Measurements from ENCODE around the gene LRRTM1.

Gene LRRTM1

GRCh38 chr2:80302314-80303005 is 2.1 kb downstream of the LRRTM1 start:
- DNase-seq: no peak

- no peak for DNase-seq
These were observed 2.6 kb downstream of the LRRTM1 start for GRCh38 chr2:80302001-80302313.

GRCh38 chr2:80300954-80301353 is 3.6 kb downstream of the LRRTM1 start:
- no peak for DNase-seq

GRCh38 chr2:80300346-80300745 is 4.2 kb downstream of the LRRTM1 start:
- DNase-seq: no peak

GRCh38 chr2:80299661-80300060 is 4.9 kb downstream of the LRRTM1 start:
- DNase-seq: no peak

- DNase-seq: no peak
These were observed 5.6 kb downstream of the LRRTM1 start for GRCh38 chr2:80298954-80299353.

GRCh38 chr2:80293039-80293438 is 11.5 kb downstream of the LRRTM1 start:
- no peak for DNase-seq

GRCh38 chr2:80292474-80292873 is 12.1 kb downstream of the LRRTM1 start:
- DNase-seq: no peak

GRCh38 chr2:80291656-80292055 is 12.9 kb downstream of the LRRTM1 start:
- no peak for DNase-seq

- no peak for DNase-seq
These were observed 16.0 kb downstream of the LRRTM1 start for GRCh38 chr2:80288576-80288975.

GRCh38 chr2:80281049-80281448 is 23.5 kb downstream of the LRRTM1 start:
- no peak for DNase-seq

- DNase-seq: no peak
These were observed 24.0 kb downstream of the LRRTM1 start for GRCh38 chr2:80280598-80280997.

GRCh38 chr2:80269806-80270205 is 34.7 kb downstream of the LRRTM1 start:
- DNase-seq: no peak

- DNase-seq: no peak
These were observed 38.3 kb downstream of the LRRTM1 start for GRCh38 chr2:80266231-80266630.

GRCh38 chr2:80259292-80259691 is 45.3 kb downstream of the LRRTM1 start:
- DNase-seq: no peak

- DNase-seq: no peak
These were observed 45.8 kb downstream of the LRRTM1 start for GRCh38 chr2:80258793-80259192.

GRCh38 chr2:80258341-80258740 is 46.2 kb downstream of the LRRTM1 start:
- no peak for DNase-seq

GRCh38 chr2:80257450-80257849 is 47.1 kb downstream of the LRRTM1 start:
- DNase-seq: no peak

GRCh38 chr2:80256782-80257167 is 47.8 kb downstream of the LRRTM1 start:
- no peak for DNase-seq

- no peak for DNase-seq
These were observed 48.4 kb downstream of the LRRTM1 start for GRCh38 chr2:80255918-80256781.

GRCh38 chr2:80252294-80252986 is 52.1 kb downstream of the LRRTM1 start:
- DNase-seq: no peak

All from AML-193 (cell line).